PC-3 (cell line): ENCODE measurements around the gene GFM1.

Experiments
- EZH2phosphoT487 ChIP-seq: fragments of 300-600 bp; sonication (generic); IDR thresholded peaks from 2 replicates; pipeline ENCODE4 v1.6.1; 2018; ENCODE audit warnings: mild to moderate bottlenecking, antibody characterized with exemption, low read length, borderline replicate concordance
- TF ChIP-seq, protein P1 (sequence below): fragments of 300-600 bp; sonication (generic); conservative IDR thresholded peaks from 2 replicates; pipeline ENCODE4 v1.5.1; 2017; ENCODE audit warnings: antibody characterized with exemption, low read depth, mild to moderate bottlenecking, low read length

DNA sequence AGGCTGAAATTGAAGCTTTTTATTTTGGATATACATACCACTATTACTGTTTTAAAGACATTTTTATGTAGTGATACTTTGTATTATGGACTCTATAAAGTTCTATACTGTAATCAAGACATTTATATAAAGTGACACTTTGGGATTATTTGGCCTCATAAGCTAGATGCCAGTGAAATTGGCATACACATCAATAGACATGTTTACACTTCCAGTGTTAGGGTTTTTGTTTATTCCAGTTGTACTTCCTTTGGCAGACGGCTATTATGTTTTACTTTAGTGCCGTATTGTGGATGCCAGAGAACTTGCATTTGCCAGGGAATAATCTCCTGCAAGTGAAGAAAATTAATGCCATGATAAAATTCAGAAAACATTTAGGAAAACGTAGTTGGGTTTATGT is 22.1 kb downstream of the GFM1 start:
- TF ChIP-seq, protein P1, sequence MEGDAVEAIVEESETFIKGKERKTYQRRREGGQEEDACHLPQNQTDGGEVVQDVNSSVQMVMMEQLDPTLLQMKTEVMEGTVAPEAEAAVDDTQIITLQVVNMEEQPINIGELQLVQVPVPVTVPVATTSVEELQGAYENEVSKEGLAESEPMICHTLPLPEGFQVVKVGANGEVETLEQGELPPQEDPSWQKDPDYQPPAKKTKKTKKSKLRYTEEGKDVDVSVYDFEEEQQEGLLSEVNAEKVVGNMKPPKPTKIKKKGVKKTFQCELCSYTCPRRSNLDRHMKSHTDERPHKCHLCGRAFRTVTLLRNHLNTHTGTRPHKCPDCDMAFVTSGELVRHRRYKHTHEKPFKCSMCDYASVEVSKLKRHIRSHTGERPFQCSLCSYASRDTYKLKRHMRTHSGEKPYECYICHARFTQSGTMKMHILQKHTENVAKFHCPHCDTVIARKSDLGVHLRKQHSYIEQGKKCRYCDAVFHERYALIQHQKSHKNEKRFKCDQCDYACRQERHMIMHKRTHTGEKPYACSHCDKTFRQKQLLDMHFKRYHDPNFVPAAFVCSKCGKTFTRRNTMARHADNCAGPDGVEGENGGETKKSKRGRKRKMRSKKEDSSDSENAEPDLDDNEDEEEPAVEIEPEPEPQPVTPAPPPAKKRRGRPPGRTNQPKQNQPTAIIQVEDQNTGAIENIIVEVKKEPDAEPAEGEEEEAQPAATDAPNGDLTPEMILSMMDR, result no peak
- no peak for TF ChIP-seq EZH2phosphoT487
